Left lung (tissue), 10 donors: Measurements from ENCODE around the gene PET100. TPM values are rescaled to one million over a fixed set of nuclear protein-coding genes. Genes with fewer than 3 reads are reported as not detected.

ENCODE experiments used
- ATAC-seq: fragments of 200-7000 bp; cut with Tn5 transposase; one replicate; pipeline ENCODE4 v1.9.1; 2020; ENCODE audit warnings: moderate library complexity
- DNase-seq, 4 donors: peaks; one replicate each; pipeline ENCODE4 v3.0.0-alpha.2; 2013 to 2020
- H3K27ac ChIP-seq, 2 donors: fragments of 200-600 bp; sonication (generic) in 1 of 2; one replicate each; pipeline versions ENCODE4 v1.5.0 to v1.8.0; 2020 to 2021
- H3K27me3 ChIP-seq, 2 donors: fragments of 200-600 bp; sonication (generic) in 1 of 2; one replicate each; pipeline versions ENCODE4 v1.5.0 to v1.8.0; 2020 to 2021
- H3K36me3 ChIP-seq, 2 donors: fragments of 200-600 bp; sonication (generic) in 1 of 2; one replicate each; pipeline versions ENCODE4 v1.5.0 to v1.8.0; 2020 to 2021
- H3K4me1 ChIP-seq, 2 donors: fragments of 200-600 bp; one replicate each; pipeline ENCODE4 v1.8.0; 2021
- H3K4me3 ChIP-seq, 2 donors: fragments of 200-600 bp; sonication (generic) in 1 of 2; one replicate each; pipeline versions ENCODE4 v1.5.0 to v1.8.0; 2020 to 2021; ENCODE audit warnings: mild to moderate bottlenecking in 1 of 2
- H3K9me3 ChIP-seq, 2 donors: fragments of 200-600 bp; sonication (generic) in 1 of 2; one replicate each; pipeline versions ENCODE4 v1.5.0 to v1.8.0; 2020 to 2021
- CTCF ChIP-seq, 2 donors: fragments of 200-600 bp; sonication (generic) in 1 of 2; IDR thresholded peaks; one replicate each; pipeline versions ENCODE4 v1.5.0 to v1.8.0; 2021; ENCODE audit warnings: antibody characterized with exemption in 2 of 2
- intact Hi-C, 2 donors: fragments of 100-400 bp; cut with DNase I; formaldehyde crosslinking; loops; one replicate each; pipeline versions ENCODE4 v1.11.2 to v1.14.2; 2022
- polyA plus RNA-seq, 6 donors: library from polyadenylated mRNA; unstranded; fragments of 120-200 nt; gene quantifications; one replicate each; pipeline ENCODE4 v1.2.1, GENCODE V29; 2013; ENCODE audit not compliant: insufficient read length in 6 of 6
- total RNA-seq, 2 donors: library from RNA; stranded (reverse); fragmentation: NEBNext Ultra II Directional; extraction: Animal tissue kit (Norgen Biotek cat#: 25700); gene quantifications; one replicate each; pipeline ENCODE4 v1.2.1, GENCODE V29; 2021
- donor health status: DM: no; HTN: yes; CAD: no.
- donor health status: DM: no; HTN: no; CAD: no.

PET100 gene
- total and polyA plus RNA-seq, 8 donors = 82.8 to 111 (median 97.7) TPM

- no peak overlapping the region for H3K4me3 ChIP-seq
- DNase-seq = no peak
- TF ChIP-seq CTCF (IDR thresholded peaks at IDR 0.05) = no peak
- no peak for ATAC-seq
- no peaks in the 10 kb centered on the region for H3K9me3 ChIP-seq
- H3K4me1 ChIP-seq = peaks cover 4 to 63% of the 10 kb centered on the region in 2 donors
- intact Hi-C loops = no loop called here
- peaks cover 0 to 29% of the 10 kb centered on the region in 2 donors for H3K36me3 ChIP-seq
- H3K27ac ChIP-seq = no peak overlapping the region
- peaks cover 0 to 6% of the 10 kb centered on the region in 2 donors for H3K27me3 ChIP-seq
Observed at GRCh38 chr19:7650148-7650547, 20.6 kb downstream of the PET100 start.

GRCh38 chr19:7652061-7652641 is 22.6 kb downstream of the PET100 start:
- peak overlapping the region; percentile 51 to 97 for H3K27ac ChIP-seq
- no peaks in the 10 kb centered on the region for H3K27me3 ChIP-seq
- H3K9me3 ChIP-seq = no peaks in the 10 kb centered on the region
- H3K4me1 ChIP-seq = peaks cover 4 to 62% of the 10 kb centered on the region in 2 donors
- intact Hi-C loops = no loop called here
- peak; percentile 75 to 97 (median 89) for DNase-seq
- H3K36me3 ChIP-seq = peaks cover 0 to 13% of the 10 kb centered on the region in 2 donors
- peak; percentile 88 for ATAC-seq
- peak overlapping the region in 1 of 2 donors; percentile 17 for H3K4me3 ChIP-seq
- TF ChIP-seq CTCF (IDR thresholded peaks at IDR 0.05) = peak; percentile 97 to 99

- ATAC-seq = no peak
- Histone ChIP-seq H3K36me3 (no peaks in the 10 kb centered on the region), H3K27me3 (no peaks in the 10 kb centered on the region), H3K9me3 (no peaks in the 10 kb centered on the region), H3K4me3 (no peak overlapping the region), H3K27ac (peak overlapping the region in 1 of 2 donors; percentile 97), H3K4me1 (peaks cover 4 to 78% of the 10 kb centered on the region in 2 donors)
- no peak for DNase-seq
- intact Hi-C loops = no loop called here
- no peak for TF ChIP-seq CTCF (IDR thresholded peaks at IDR 0.05)
Observed at GRCh38 chr19:7654401-7654800, 24.8 kb downstream of the PET100 start.

- intact Hi-C loops = no loop called here
- Histone ChIP-seq H3K4me1 (peaks cover 4 to 78% of the 10 kb centered on the region in 2 donors), H3K27ac (peak overlapping the region in 1 of 2 donors; percentile 97), H3K9me3 (no peaks in the 10 kb centered on the region), H3K4me3 (no peak overlapping the region), H3K27me3 (peaks cover 0 to 4% of the 10 kb centered on the region in 2 donors), H3K36me3 (no peaks in the 10 kb centered on the region)
- DNase-seq (no peak), ATAC-seq (no peak)
- no peak for TF ChIP-seq CTCF (IDR thresholded peaks at IDR 0.05)
Observed at GRCh38 chr19:7655581-7655980, 26.0 kb downstream of the PET100 start.

GRCh38 chr19:7657131-7657751 is 27.6 kb downstream of the PET100 start:
- intact Hi-C loops = no loop called here
- H3K9me3 ChIP-seq = no peaks in the 10 kb centered on the region
- ATAC-seq (peak; percentile 84), DNase-seq (peak in 2 of 4 donors; percentile 76 to 83)
- peaks cover 3 to 77% of the 10 kb centered on the region in 2 donors for H3K4me1 ChIP-seq
- peak overlapping the region in 1 of 2 donors; percentile 9 for H3K4me3 ChIP-seq
- H3K36me3 ChIP-seq = no peaks in the 10 kb centered on the region
- H3K27me3 ChIP-seq = peaks cover 0 to 4% of the 10 kb centered on the region in 2 donors
- TF ChIP-seq CTCF (IDR thresholded peaks at IDR 0.05) = no peak
- H3K27ac ChIP-seq = peak overlapping the region; percentile 47 to 97
